Measurements from ENCODE around the gene GJC1. TPM values are rescaled to one million over a fixed set of nuclear protein-coding genes. Genes with fewer than 3 reads are reported as not detected.

GJC1 gene
- total RNA-seq, 120 experiments from 2014 or later: 5.8 to 37.9 (median 12.9) TPM

Other genes with a start within 250 kb of the GJC1 start
- 1 to 10 TPM in 6 of 120 experiments, under 1 TPM in 49, not detected in 65; 0.08 to 1.4 (median 0.30) TPM for gene MEIOC, start 173.8 kb downstream of the GJC1 start, total RNA-seq
- 10 to 100 TPM; 18.2 to 35.2 (median 24.7) TPM for gene CCDC43, start 140.5 kb downstream of the GJC1 start, total RNA-seq
- gene DBF4B, start 121.6 kb downstream of the GJC1 start, total RNA-seq: 10 to 100 TPM; 11.7 to 42.8 (median 23.1) TPM
- 10 to 100 TPM; 22.2 to 97.2 (median 58.2) TPM for gene ADAM11, start 71.3 kb downstream of the GJC1 start, total RNA-seq
- gene HIGD1B, start 17.6 kb upstream of the GJC1 start, total RNA-seq: 10 to 100 TPM in 109 of 120 experiments, 1 to 10 TPM in 11; 3.8 to 74.3 (median 16.5) TPM
- gene EFTUD2, start 69.2 kb upstream of the GJC1 start, total RNA-seq: 100 to 1,000 TPM in 36 of 120 experiments, 10 to 100 TPM in 84; 50.3 to 123 (median 95.1) TPM
- over 10,000 TPM in 24 of 120 experiments, 1,000 to 10,000 TPM in 96; 2,686 to 23,814 (median 7,188) TPM for gene GFAP, start 85.2 kb upstream of the GJC1 start, total RNA-seq
- gene KIF18B, start 117.5 kb upstream of the GJC1 start, total RNA-seq: 1 to 10 TPM in 5 of 120 experiments, under 1 TPM in 98, not detected in 17; 0.10 to 2.1 (median 0.33) TPM
- 10 to 100 TPM in 118 of 120 experiments, 1 to 10 TPM in 2; 7.4 to 35.3 (median 19.6) TPM for gene C1QL1, start 138.0 kb upstream of the GJC1 start, total RNA-seq
- gene DCAKD, start 221.3 kb upstream of the GJC1 start, total RNA-seq: 10 to 100 TPM; 46.2 to 97.6 (median 62.3) TPM
- gene NMT1, start 231.0 kb upstream of the GJC1 start, total RNA-seq: 100 to 1,000 TPM; 111 to 220 (median 159) TPM

All from dorsolateral prefrontal cortex (tissue), 118 donors.